Stimulated activated CD4-positive, alpha-beta T cell treated with anti-CD3 and anti-CD28 coated beads, Interleukin-4, amount 100 ng/mL, for 1 hour (primary cell): Measurements from ENCODE around the gene PRKD2.

Experiments used
- DNase-seq: peaks from one replicate; pipeline ENCODE4 v3.0.0-alpha.2; 2020

The PRKD2 gene

GRCh38 chr19:46660008-46660517 is 56.9 kb downstream of the PRKD2 start:
- no peak for DNase-seq

GRCh38 chr19:46659151-46660007 is 57.5 kb downstream of the PRKD2 start:
- DNase-seq = peak; percentile 7

DNA sequence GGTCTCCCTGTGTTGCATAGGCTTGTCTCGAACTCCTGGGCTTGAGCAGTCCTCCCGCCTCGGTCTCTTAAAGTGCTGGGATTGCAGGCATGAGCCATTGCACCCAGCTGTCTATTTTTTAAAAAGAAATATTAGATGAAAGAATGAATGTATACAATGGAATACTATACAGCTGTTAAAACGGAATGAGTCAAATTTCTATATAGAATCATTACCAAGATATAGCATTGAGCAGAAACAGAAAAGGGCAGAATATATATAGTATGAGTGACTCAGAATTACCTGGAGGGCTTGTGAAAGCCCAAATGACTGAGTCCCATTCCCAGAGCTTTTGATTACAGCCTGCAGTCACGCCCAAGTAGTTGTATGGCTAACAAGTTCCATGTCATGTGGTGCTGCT is 60.4 kb downstream of the PRKD2 start:
- DNase-seq = no peak

DNA sequence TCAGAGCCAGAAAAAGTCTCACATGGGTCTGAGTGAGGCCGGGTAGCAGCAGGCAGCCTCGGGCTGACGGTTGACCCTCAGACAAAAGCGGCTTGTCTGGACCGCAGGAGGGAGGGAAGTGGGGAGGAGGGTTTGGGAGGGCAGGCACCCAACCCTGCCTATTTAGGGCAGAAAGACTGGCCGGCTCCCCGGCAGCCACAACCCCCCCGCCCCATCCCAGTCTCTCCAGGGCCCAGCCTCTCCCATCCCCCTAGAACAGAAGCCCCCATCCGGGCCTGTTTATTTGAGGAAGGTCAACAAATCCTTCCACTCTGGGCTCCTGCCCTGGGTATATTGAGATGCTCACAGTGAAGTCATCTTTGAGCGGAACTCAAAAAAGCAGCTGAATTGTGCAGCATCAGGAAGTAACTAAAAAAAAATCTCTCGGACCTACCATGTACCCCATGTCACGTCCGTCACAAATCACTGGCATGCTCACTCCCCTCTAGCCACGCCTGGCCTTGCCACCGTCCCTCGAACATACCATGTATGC is 62.2 kb downstream of the PRKD2 start:
- no peak for DNase-seq

GRCh38 chr19:46650445-46650844 is 66.5 kb downstream of the PRKD2 start:
- no peak for DNase-seq

DNA sequence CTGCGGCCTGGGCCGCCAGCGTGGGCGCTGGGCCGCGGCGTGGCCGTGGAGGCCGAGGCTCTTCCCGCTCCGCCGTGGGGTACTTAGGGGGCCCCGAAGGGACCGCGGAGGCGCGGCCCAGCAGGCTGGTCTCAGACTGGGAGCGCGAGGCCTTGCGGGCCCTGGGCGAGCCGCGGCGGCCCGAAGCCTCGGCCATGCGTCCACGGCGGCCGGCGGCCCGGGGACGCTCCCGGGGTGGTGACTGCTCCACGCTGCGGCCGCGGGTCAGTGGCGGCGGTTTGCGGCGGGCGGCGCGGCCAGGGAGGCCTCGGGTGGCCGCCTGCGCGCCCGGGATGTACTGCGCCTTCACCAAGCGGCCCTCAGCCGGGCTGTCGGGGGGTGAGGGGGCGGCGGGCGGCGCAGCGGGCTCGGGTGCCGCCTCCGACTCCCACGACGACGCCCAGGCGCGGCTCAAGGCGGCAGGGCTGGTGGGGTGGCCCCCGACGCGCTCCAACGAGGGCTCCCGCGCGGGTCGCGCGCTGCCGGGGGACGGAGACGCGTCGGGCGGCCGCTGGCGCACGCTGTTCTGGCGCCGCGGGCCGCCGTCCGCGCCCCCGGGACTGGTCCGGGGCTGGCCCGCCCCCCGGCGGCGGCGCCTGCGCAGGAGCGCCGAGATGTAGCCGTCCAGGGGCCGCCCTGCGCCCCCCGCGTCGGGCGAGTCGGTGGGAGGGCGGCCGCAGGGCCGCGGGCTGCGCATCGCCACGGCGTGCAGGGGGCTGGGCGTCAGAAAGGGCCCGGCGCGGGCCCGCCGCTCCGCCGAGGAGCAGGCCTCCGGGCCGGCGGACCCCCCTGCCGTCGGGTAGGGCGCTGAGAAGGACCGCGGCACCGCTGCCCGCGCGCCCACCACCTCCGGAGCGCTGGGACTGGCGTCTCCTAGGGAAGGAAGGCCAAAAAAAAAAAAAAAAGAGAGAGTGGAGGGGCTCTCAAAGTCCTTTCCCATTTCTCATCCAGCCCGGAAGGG is 67.7 kb downstream of the PRKD2 start:
- DNase-seq = no peak

GRCh38 chr19:46648060-46648960 is 68.6 kb downstream of the PRKD2 start:
- no peak for DNase-seq

DNA sequence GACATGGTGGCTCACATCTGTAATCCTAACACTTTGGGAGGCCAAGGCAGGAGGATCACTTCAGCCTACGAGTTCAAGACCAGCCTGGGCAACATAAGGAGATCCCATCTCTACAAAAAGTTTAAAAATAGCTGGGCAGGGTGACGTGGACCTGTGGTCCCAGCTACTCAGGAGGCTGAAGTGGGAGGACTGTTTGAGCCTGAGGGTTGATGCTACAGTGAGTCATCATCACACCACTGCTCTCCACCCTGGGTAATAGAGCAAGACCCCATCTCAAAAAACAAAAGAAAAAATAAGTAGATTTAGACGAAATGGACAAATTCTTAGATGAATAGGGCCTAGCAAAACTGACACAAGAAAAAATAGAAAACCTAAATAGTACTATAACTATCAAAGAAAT is 70.5 kb downstream of the PRKD2 start:
- no peak for DNase-seq

DNA sequence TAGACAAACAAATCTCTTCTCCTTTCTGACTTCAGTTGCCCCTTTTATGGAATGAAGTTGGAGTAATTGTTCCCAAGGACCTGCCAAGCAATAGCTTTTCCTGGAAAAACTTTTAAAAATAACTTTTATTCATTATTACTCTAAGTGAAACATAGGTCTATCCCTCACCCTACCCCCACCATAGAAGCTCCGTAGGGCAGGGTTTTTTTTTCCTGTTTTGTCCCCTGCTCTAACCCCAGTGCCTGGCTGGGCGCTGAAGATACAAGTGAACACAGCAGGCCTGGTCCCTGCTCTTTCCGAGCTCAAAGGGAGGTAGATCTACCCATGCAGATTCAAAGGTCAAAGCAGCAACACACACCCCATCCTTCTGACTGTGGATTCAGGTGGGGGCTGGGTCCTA is 72.2 kb downstream of the PRKD2 start:
- DNase-seq = no peak

DNA sequence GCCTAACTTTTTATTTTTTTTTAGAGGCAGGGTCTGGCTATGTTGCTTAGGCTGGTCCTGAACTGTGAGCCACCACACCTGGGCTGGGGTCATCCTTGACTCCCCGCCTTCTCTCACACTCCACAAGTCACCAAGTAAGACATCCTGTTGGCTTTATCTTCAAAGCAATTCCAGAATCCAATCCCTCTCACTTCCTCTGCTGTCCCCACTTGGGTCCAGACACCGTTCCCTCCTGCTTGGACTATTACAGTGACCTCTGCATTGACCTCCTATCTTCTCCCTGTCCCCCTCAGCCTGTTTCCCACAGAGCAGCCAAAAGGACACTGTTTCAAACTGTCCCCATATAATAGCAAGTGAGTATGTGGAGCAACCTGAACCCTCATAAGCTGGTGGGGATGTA is 76.3 kb downstream of the PRKD2 start:
- DNase-seq = no peak

- DNase-seq = no peak
These were observed 77.3 kb downstream of the PRKD2 start for GRCh38 chr19:46639358-46640182.

- DNase-seq = peak; percentile 37
These were observed 79.7 kb downstream of the PRKD2 start for GRCh38 chr19:46637224-46637623.

- peak; percentile 32 for DNase-seq
These were observed 80.8 kb downstream of the PRKD2 start, which contains the start of gene GNG8 for GRCh38 chr19:46635920-46636761. TSS of gene GNG8 (minus strand) at chr19:46636202. CDS start at chr19:46634682, 1,520 bp downstream.

DNA sequence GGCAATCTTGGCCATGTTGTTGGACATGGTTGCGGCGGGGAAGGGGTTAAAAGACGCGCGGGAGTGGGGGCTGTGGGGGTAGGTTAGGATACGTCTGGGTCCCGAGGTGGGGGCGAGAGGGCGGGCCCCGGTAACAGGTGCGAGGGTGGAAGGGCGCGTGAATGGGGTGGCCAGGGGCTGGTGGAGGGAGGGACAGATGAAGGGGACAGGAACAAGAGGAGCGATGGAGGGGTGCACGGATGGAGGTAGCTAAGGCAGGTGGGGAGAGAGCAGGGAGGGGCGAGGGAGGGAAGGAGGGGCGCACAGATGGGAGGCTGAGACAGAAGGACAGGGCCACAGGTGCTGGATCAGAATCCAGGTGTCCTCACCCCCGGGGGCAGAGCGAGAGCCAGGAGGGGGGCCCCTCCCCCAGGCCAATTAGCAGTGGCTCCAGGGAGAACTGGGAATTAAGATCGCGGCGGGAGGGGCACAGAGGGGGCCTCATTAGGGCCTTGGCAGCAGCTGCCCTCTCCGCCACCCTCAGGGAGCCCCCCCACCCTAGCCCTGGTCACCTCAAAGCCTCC is 82.2 kb downstream of the PRKD2 start:
- DNase-seq = no peak

DNA sequence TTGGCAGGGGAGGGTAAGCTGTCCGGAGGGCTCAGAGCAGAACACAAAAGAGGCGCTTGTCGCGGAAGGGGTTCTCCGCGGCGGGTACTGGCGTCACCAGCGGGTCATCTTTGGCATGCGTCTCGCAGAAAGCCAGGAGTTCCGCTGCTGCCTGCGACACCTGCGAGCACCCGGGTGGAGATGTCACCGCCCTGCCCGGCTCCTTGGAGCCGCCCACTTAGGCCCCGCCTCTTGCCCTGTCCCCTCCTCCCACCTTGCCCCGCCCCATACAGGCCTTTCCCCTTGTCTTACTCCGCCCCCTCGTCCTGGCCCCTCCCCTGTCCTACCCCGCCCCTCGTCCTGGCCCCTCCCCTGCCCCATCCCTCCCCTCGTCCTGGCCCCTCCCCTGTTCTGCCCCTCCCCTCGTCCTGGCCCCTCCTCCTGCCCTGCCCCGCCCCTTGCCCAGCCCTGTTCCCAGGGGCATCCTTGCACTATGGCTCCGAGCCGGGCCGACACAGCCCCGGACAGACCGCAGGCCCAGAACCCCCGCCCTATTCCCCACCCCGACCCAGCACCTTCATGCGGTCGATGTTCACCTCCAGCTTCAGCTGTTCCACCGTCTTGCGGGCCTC is 82.8 kb downstream of the PRKD2 start:
- peak; percentile 94 for DNase-seq

GRCh38 chr19:46633130-46633529 is 83.8 kb downstream of the PRKD2 start:
- no peak for DNase-seq

DNA sequence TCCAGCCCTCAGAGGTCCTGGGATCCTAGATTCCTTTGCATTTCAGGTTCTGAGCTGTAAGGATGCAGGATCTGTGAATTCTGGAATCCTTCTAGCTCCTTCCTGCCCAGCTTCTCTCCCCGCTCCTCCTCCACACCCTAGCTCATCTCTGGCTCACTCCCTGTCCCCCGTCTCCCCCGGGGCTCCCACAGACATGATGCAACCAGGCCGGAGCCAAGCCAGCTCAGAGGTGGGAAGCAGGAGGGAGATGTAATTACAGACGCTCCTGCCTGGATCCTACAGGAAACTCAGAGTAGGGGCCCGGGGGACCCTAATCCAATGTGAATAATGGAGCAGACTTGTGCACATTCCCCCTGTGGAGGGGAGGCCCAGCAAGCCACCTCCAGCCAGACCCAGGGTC is 85.4 kb downstream of the PRKD2 start:
- no peak for DNase-seq

- no peak for DNase-seq
These were observed 86.2 kb downstream of the PRKD2 start for GRCh38 chr19:46630586-46631205.

- DNase-seq = no peak
These were observed 87.3 kb downstream of the PRKD2 start for GRCh38 chr19:46629546-46630025.
